GM19239 (cell line): ENCODE measurements around the gene FAM120C.

Experiments
- DNase-seq: peaks from one replicate; pipeline ENCODE4 v3.0.0; 2011; ENCODE audit warnings: low spot score; ENCODE audit not compliant: insufficient read length
- FAIRE-seq: peaks from 2 replicates; lab custom pipeline; 2011; peaks lifted over from hg19 to GRCh38; lab: Jason Lieb, UNC

The FAM120C gene

GRCh38 chrX:54166915-54167314 lies 16.1 kb downstream of the FAM120C start:
- FAIRE-seq (no peak), DNase-seq (no peak)

- no peak for FAIRE-seq
- no peak for DNase-seq
Observed at GRCh38 chrX:54157561-54157960, 25.5 kb downstream of the FAM120C start.

GRCh38 chrX:54134269-54134668 lies 48.8 kb downstream of the FAM120C start:
- DNase-seq (no peak), FAIRE-seq (no peak)

- no peak for FAIRE-seq
- DNase-seq: no peak
Observed at GRCh38 chrX:54116391-54116790, 66.7 kb downstream of the FAM120C start.

- no peak for DNase-seq
- FAIRE-seq: no peak
Observed at GRCh38 chrX:54093571-54093970, 89.5 kb downstream of the FAM120C start.

- FAIRE-seq: peak; percentile 11
Observed at GRCh38 chrX:54093159-54093558, 89.9 kb downstream of the FAM120C start.

GRCh38 chrX:54090880-54091279 lies 92.2 kb downstream of the FAM120C start:
- DNase-seq (no peak), FAIRE-seq (no peak)

More at GRCh38 chrX:54093159-54093558, 89.9 kb downstream of the FAM120C start:
- no peak for DNase-seq

- FAIRE-seq (no peak), DNase-seq (no peak)
Observed at GRCh38 chrX:54089191-54089590, 93.9 kb downstream of the FAM120C start.

- no peak for DNase-seq
- FAIRE-seq: no peak
Observed at GRCh38 chrX:54087661-54088060, 95.4 kb downstream of the FAM120C start.

GRCh38 chrX:54085666-54086065 lies 97.4 kb downstream of the FAM120C start:
- DNase-seq: no peak
- FAIRE-seq: no peak

GRCh38 chrX:54076903-54077302 lies 106.2 kb downstream of the FAM120C start:
- DNase-seq: no peak
- no peak for FAIRE-seq

- FAIRE-seq (no peak), DNase-seq (no peak)
Observed at GRCh38 chrX:54074826-54075225, 108.2 kb downstream of the FAM120C start.

- no peak for FAIRE-seq
Observed at GRCh38 chrX:54067766-54068165, 115.3 kb downstream of the FAM120C start.

GRCh38 chrX:54066841-54067240 lies 116.2 kb downstream of the FAM120C start:
- no peak for DNase-seq
- FAIRE-seq: peak; percentile 80

More at GRCh38 chrX:54067766-54068165, 115.3 kb downstream of the FAM120C start:
- no peak for DNase-seq

GRCh38 chrX:54064564-54064963 lies 118.5 kb downstream of the FAM120C start:
- FAIRE-seq: no peak
- no peak for DNase-seq

- no peak for FAIRE-seq
- no peak for DNase-seq
Observed at GRCh38 chrX:54063361-54063760, 119.7 kb downstream of the FAM120C start.

GRCh38 chrX:54049801-54050200 lies 133.3 kb downstream of the FAM120C start:
- peak; percentile 31 for FAIRE-seq
- no peak for DNase-seq

GRCh38 chrX:54048412-54048811 lies 134.6 kb downstream of the FAM120C start:
- no peak for FAIRE-seq
- DNase-seq: no peak

- FAIRE-seq: no peak
- no peak for DNase-seq
Observed at GRCh38 chrX:54045563-54046228, 137.4 kb downstream of the FAM120C start.

GRCh38 chrX:54044877-54045338 lies 138.1 kb downstream of the FAM120C start:
- peak; percentile 87 for FAIRE-seq
- no peak for DNase-seq

- FAIRE-seq (peak; percentile 92), DNase-seq (peak; percentile 52)
Observed at GRCh38 chrX:54044126-54044876, 138.8 kb downstream of the FAM120C start, which contains the start of gene PHF8. Gene PHF8, minus strand, starts transcription at chrX:54044473. Its CDS starts 1,745 bp downstream, at chrX:54042728.
